Activated naive CD8-positive, alpha-beta T cell treated with anti-CD3 and anti-CD28 coated beads, Interleukin-2, amount 50 U/mL, for 16 hours (primary cell): Measurements from ENCODE around the gene NCAPH2.

Experiments used
- DNase-seq: peaks from one replicate; pipeline ENCODE4 v3.0.0-alpha.2; 2020; ENCODE audit warnings: low read depth, low spot score

Gene NCAPH2

DNA sequence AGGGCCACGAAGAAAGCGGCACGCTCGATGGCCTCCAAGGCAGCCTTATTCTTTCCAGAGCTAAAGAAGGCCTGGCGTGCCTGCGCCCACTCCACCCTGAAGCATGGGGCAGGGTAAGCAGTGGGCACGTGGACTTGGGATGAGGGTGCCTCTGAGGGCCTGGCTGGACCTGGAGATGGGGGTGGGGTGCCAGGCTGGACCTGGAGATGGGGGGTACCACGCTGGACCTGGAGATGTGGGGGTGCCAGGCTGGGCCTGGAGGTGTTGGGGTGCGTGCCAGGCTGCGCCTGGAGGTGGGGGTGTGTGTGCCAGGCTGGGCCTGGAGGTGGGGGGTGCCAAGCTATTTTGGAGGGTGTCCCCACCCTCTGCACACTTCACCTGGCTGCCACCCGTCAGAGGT lies 64.9 kb downstream of the NCAPH2 start:
- no peak for DNase-seq

DNA sequence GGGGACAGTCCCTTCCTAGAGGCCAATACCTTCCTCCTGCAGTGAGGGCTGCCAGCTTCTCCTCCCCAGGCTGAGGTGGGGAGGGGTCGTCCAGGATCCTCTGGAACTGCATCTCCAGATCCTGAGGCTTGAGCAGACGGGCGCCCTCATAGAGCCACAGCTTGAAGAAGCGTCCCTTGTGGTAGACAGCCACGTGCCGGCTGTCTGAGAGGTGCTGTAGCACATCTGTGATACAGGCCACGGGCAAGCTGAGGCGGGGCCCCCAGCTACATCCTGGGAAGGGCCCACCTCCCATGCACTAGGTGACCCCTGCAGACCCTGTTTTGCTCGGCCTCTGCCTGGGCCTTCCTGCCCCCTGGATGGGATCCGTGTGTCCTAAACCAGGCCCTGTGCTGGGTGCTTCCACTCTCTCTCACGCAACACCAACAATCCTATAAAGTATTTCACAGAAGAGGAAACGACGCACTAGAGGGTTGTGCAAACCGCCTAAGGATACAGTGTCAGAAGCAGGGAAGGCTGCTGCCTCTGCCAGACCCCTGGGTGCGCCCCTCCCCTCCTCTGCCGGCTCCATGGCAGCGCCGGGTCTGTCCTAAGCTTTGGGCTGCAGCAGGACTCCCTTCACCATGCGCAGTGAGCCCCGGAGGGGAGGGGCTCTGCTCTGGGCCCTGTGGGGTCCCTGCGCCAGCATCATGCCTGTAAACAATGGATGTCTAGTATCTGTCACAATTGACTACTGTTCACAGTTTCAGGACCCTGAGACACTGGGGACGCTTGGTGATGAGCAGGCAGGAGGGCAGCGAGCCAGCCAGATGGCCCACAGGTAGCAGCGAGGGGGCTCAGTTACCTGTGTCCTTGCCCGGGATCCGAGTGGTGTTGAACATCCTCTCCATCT lies 65.7 kb downstream of the NCAPH2 start:
- DNase-seq, result no peak

DNA sequence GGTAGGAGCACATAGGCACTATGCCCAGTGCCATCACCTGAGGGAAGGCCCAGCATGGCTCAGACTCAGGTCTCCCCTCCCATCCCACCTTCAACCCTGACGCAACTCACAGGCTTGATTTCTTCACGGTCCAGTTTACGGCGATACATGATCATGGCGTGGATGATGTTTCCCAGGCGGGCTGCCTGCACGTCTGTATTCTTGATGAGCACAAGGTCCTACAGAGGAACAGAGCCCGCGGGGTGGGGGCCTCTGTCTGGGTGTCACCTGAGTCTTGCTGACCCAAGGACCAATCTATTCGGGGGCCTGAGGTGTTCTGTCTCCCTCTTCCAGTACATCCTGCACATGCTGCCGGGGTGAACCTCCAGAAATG lies 66.3 kb downstream of the NCAPH2 start:
- DNase-seq, result no peak
